LHCN-M2 (cell line): Measurements from ENCODE around the gene ADGRB2. TPM values are rescaled to one million over a fixed set of nuclear protein-coding genes. Genes with fewer than 3 reads are reported as not detected.
A peak's percentile ranks its signal among the peaks of the same experiment; 100 is the strongest.

Source experiments
- DNase-seq: peaks from one replicate; pipeline ENCODE4 v3.0.0-alpha.2; 2012; ENCODE audit warnings: low read depth
- total RNA-seq: library from RNA; depleted of rRNA; stranded (reverse); fragments of >200 nt; gene quantifications from 2 replicates; pipeline ENCODE4 v1.2.3, GENCODE V29; 2014

ADGRB2 gene
- total RNA-seq, 1 experiment from 2014 or later: 22.6 TPM

- DNase-seq: no peak
Measured at GRCh38 chr1:31765041-31765467, 914 bp upstream of the ADGRB2 start.

- DNase-seq: no peak
Measured at GRCh38 chr1:31763671-31764311, 349 bp downstream of the ADGRB2 start.

- DNase-seq: peak; percentile 71
Measured at GRCh38 chr1:31762726-31763670, 1.1 kb downstream of the ADGRB2 start.

GRCh38 chr1:31762323-31762722 lies 1.8 kb downstream of the ADGRB2 start:
- DNase-seq: no peak

- peak; percentile 57 for DNase-seq
Measured at GRCh38 chr1:31761883-31762282, 2.3 kb downstream of the ADGRB2 start.

GRCh38 chr1:31760471-31761470 lies 3.4 kb downstream of the ADGRB2 start:
- peak; percentile 85 for DNase-seq

- DNase-seq: peak; percentile 40
Measured at GRCh38 chr1:31759298-31760023, 4.7 kb downstream of the ADGRB2 start.

GRCh38 chr1:31758823-31759222 lies 5.3 kb downstream of the ADGRB2 start:
- DNase-seq: no peak

GRCh38 chr1:31757989-31758388 lies 6.2 kb downstream of the ADGRB2 start:
- no peak for DNase-seq

GRCh38 chr1:31757204-31757679 lies 6.9 kb downstream of the ADGRB2 start:
- no peak for DNase-seq

- no peak for DNase-seq
Measured at GRCh38 chr1:31756578-31756977, 7.6 kb downstream of the ADGRB2 start.

GRCh38 chr1:31755850-31756492 lies 8.2 kb downstream of the ADGRB2 start:
- DNase-seq: no peak

GRCh38 chr1:31755197-31755611 lies 8.9 kb downstream of the ADGRB2 start:
- no peak for DNase-seq

GRCh38 chr1:31754397-31754796 lies 9.7 kb downstream of the ADGRB2 start:
- DNase-seq: no peak

GRCh38 chr1:31753707-31754349 lies 10.3 kb downstream of the ADGRB2 start:
- peak; percentile 96 for DNase-seq

GRCh38 chr1:31752952-31753475 lies 11.1 kb downstream of the ADGRB2 start:
- peak; percentile 16 for DNase-seq

- no peak for DNase-seq
Measured at GRCh38 chr1:31752258-31752657, 11.9 kb downstream of the ADGRB2 start.

- no peak for DNase-seq
Measured at GRCh38 chr1:31751822-31752241, 12.3 kb downstream of the ADGRB2 start.

GRCh38 chr1:31750858-31751510 lies 13.2 kb downstream of the ADGRB2 start:
- DNase-seq: peak; percentile 55
